Upper lobe of left lung (tissue), 6 donors: ENCODE data around the gene ZNF12. TPM values are rescaled to one million over a fixed set of nuclear protein-coding genes. Genes with fewer than 3 reads are reported as not detected.
A peak's percentile ranks its signal among the peaks of the same experiment; 100 is the strongest.

ENCODE experiments used
- ATAC-seq, 2 donors: fragments of 200-7000 bp; cut with Tn5 transposase; one replicate each; pipeline ENCODE4 v1.9.1; 2022; ENCODE audit warnings: mild to moderate bottlenecking in 2 of 2, moderate library complexity in 2 of 2; ENCODE audit not compliant: low FRiP score in 2 of 2
- DNase-seq, 2 donors: peaks; one replicate each; pipeline ENCODE4 v3.0.0-alpha.2; 2019 to 2020
- H3K27ac ChIP-seq, 4 donors: fragments of 200-600 bp; sonication (generic); one replicate each; pipeline ENCODE4 v1.5.1; 2016 to 2019
- H3K27me3 ChIP-seq, 4 donors: fragments of 200-600 bp; sonication (generic); one replicate each; pipeline ENCODE4 v1.5.1; 2017 to 2019
- H3K36me3 ChIP-seq, 4 donors: fragments of 200-600 bp; sonication (generic); one replicate each; pipeline ENCODE4 v1.5.1; 2016 to 2019
- H3K4me1 ChIP-seq, 4 donors: fragments of 200-600 bp; sonication (generic); one replicate each; pipeline ENCODE4 v1.5.1; 2018 to 2019
- H3K4me3 ChIP-seq, 4 donors: fragments of 200-600 bp; sonication (generic); one replicate each; pipeline ENCODE4 v1.5.1; 2017 to 2019; ENCODE audit warnings: mild to moderate bottlenecking in 2 of 4, moderate library complexity in 1 of 4
- H3K9me3 ChIP-seq, 4 donors: fragments of 200-600 bp; sonication (generic); one replicate each; pipeline ENCODE4 v1.5.1; 2018 to 2019
- CTCF ChIP-seq, 6 experiments: fragments of 450-650 bp in 4 of 6; fragments of 200-600 bp in 2 of 6; sonication (generic) in 2 of 6; IDR thresholded peaks; one replicate each; pipeline ENCODE4 v1.5.1; 2016 to 2019; ENCODE audit warnings: antibody characterized with exemption in 6 of 6
- EP300 ChIP-seq, 4 donors: sonication (generic); formaldehyde crosslinking; IDR thresholded peaks; one replicate each; pipeline ENCODE4 v1.5.1; 2017; ENCODE audit warnings: antibody characterized with exemption in 4 of 4, control low read depth in 2 of 4
- POLR2A ChIP-seq, 4 donors: fragments of 450-650 bp; IDR thresholded peaks; one replicate each; pipeline ENCODE4 v1.5.1; 2016 to 2017; ENCODE audit warnings: antibody characterized with exemption in 4 of 4, mild to moderate bottlenecking in 2 of 4
- POLR2AphosphoS5 ChIP-seq, 2 donors: sonication (generic); formaldehyde crosslinking; IDR thresholded peaks; one replicate each; pipeline ENCODE4 v1.5.1; 2017; ENCODE audit warnings: antibody characterized with exemption in 2 of 2
- WGBS, 2 donors: methylation state at CpG; one replicate each; pipeline ENCODE4 v1.1.5; 2017 to 2018; 5-methylcytosine and 5-hydroxymethylcytosine counted together
- total RNA-seq, 6 donors: library from RNA; depleted of rRNA in 4 of 6; stranded (reverse); fragments of >200 nt in 4 of 6; gene quantifications; one replicate each; pipeline versions ENCODE4 v1.1.0 to v1.2.1, GENCODE V29; 2016 to 2021
- donor health status: DM: no; HTN: no; CAD: no; lungs with moderate emphysema.
- donor health status: DM: no; HTN: yes; CAD: no; lungs with severe emphysema.

Gene ZNF12
- total RNA-seq, 6 donors from 2014 or later = 15.8 to 28.5 (median 23.9) TPM

- Histone ChIP-seq H3K27ac (no peak overlapping the region), H3K4me3 (no peak overlapping the region), H3K4me1 (no peaks in the 10 kb centered on the region), H3K36me3 (peaks cover 13 to 70% (median 56%) of the 10 kb centered on the region in 4 donors), H3K27me3 (no peaks in the 10 kb centered on the region), H3K9me3 (peaks cover 0 to 15% (median 0%) of the 10 kb centered on the region in 4 donors)
- ATAC-seq = no peak
- WGBS, 2 donors = 97% methylated on average over 114 to 124 of the region's 146 CpGs
- DNase-seq = peak in 1 of 2 donors; percentile 78
- no peak for TF ChIP-seq CTCF (IDR thresholded peaks at IDR 0.05)
- no peak for TF ChIP-seq EP300 (IDR thresholded peaks at IDR 0.05)
- TF ChIP-seq POLR2A (IDR thresholded peaks at IDR 0.05) = no peak
- no peak for TF ChIP-seq POLR2AphosphoS5 (IDR thresholded peaks at IDR 0.05)
Observed at GRCh38 chr7:6653071-6654003, 53.4 kb downstream of the ZNF12 start.

GRCh38 chr7:6652446-6653011 lies 54.2 kb downstream of the ZNF12 start:
- 96 to 98% methylated on average over 41 to 59 of the region's 75 CpGs for WGBS, 2 donors
- Histone ChIP-seq H3K36me3 (peaks cover 13 to 78% (median 61%) of the 10 kb centered on the region in 4 donors), H3K9me3 (peaks cover 0 to 15% (median 0%) of the 10 kb centered on the region in 4 donors), H3K27me3 (no peaks in the 10 kb centered on the region), H3K27ac (no peak overlapping the region), H3K4me1 (no peaks in the 10 kb centered on the region), H3K4me3 (no peak overlapping the region)
- ATAC-seq (no peak), DNase-seq (peak in 1 of 2 donors; percentile 81)
- TF ChIP-seq POLR2AphosphoS5 (IDR thresholded peaks at IDR 0.05) (no peak), POLR2A (IDR thresholded peaks at IDR 0.05) (no peak), CTCF (IDR thresholded peaks at IDR 0.05) (no peak), EP300 (IDR thresholded peaks at IDR 0.05) (no peak)

GRCh38 chr7:6651851-6652445 lies 54.8 kb downstream of the ZNF12 start:
- no peak for DNase-seq
- WGBS, 2 donors = 97 to 98% methylated on average over 20 to 28 of the region's 32 CpGs
- peaks cover 13 to 84% (median 67%) of the 10 kb centered on the region in 4 donors for H3K36me3 ChIP-seq

GRCh38 chr7:6650521-6651011 lies 56.2 kb downstream of the ZNF12 start:
- ATAC-seq = no peak
- Histone ChIP-seq H3K4me3 (no peak overlapping the region), H3K36me3 (peaks cover 13 to 96% (median 77%) of the 10 kb centered on the region in 4 donors), H3K27me3 (no peaks in the 10 kb centered on the region), H3K4me1 (no peaks in the 10 kb centered on the region), H3K9me3 (peaks cover 0 to 15% (median 0%) of the 10 kb centered on the region in 4 donors), H3K27ac (no peak overlapping the region)
- WGBS, 2 donors = 98 to 99% methylated on average over 7 to 12 of the region's 12 CpGs
- TF ChIP-seq CTCF (IDR thresholded peaks at IDR 0.05) (no peak), EP300 (IDR thresholded peaks at IDR 0.05) (no peak), POLR2A (IDR thresholded peaks at IDR 0.05) (no peak), POLR2AphosphoS5 (IDR thresholded peaks at IDR 0.05) (no peak)
- no peak for DNase-seq

More at GRCh38 chr7:6651851-6652445, 54.8 kb downstream of the ZNF12 start:
- H3K4me3 ChIP-seq = no peak overlapping the region
- no peak for ATAC-seq
- TF ChIP-seq POLR2A (IDR thresholded peaks at IDR 0.05) (no peak), EP300 (IDR thresholded peaks at IDR 0.05) (no peak), CTCF (IDR thresholded peaks at IDR 0.05) (no peak), POLR2AphosphoS5 (IDR thresholded peaks at IDR 0.05) (no peak)
- H3K4me1 ChIP-seq = no peaks in the 10 kb centered on the region
- H3K27me3 ChIP-seq = no peaks in the 10 kb centered on the region
- peaks cover 0 to 15% (median 0%) of the 10 kb centered on the region in 4 donors for H3K9me3 ChIP-seq
- no peak overlapping the region for H3K27ac ChIP-seq
